HCT116 (cell line): ENCODE results near the gene ALOX5AP. TPM values are rescaled to one million over a fixed set of nuclear protein-coding genes. Genes with fewer than 3 reads are reported as not detected.

Experiments
- ATAC-seq: fragments of 200-7000 bp; cut with Tn5 transposase; 2 replicates; pipeline ENCODE4 v1.9.1; 2020; ENCODE audit warnings: mild to moderate bottlenecking, moderate library complexity
- BruUV-seq: library from RNA; stranded (reverse); fragments of 400-500 nt; replicated peaks from 2 replicates; lab custom pipeline; 2021; lab: Mats Ljungman, UMichigan
- CTCF ChIA-PET: fragments of 300-600 bp; sonication (Branson Sonifier 250); formaldehyde crosslinking; loops from one replicate; lab custom pipeline; 2021; ENCODE audit warnings: antibody characterized with exemption; lab: Charles Lee
- POLR2A ChIA-PET: fragments of 300-600, 350-600 bp; sonication (Branson Sonifier 250); formaldehyde crosslinking; loops from one replicate; lab custom pipeline; 2021; ENCODE audit warnings: antibody characterized with exemption; lab: Charles Lee
- RAD21 ChIA-PET, 2 experiments: fragments of 300-600 bp; sonication (Branson Sonifier 250); formaldehyde crosslinking; loops; one replicate each; lab custom pipeline; 2023; ENCODE audit warnings: low total read pairs in 2 of 2; ENCODE audit not compliant: uncharacterized antibody in 2 of 2, unreplicated experiment in 2 of 2, low non-redundant PET in 1 of 2; lab: Charles Lee
- DNase-seq: peaks from one replicate; pipeline ENCODE4 v3.0.0-alpha.2; 2010; ENCODE audit warnings: low read depth, low spot score
- H2AFZ ChIP-seq: fragments of 200-600 bp; shearing (Covaris generic), sonication (generic); 2 replicates; pipeline ENCODE4 v1.6.1; 2017; ENCODE audit warnings: low read depth, mixed run types, mixed read lengths, antibody characterized with exemption, low read length; ENCODE audit not compliant: poor library complexity, severe bottlenecking
- H3K27ac ChIP-seq: 2 replicates; pipeline ENCODE4 v1.5.1; 2012; ENCODE audit warnings: low read depth, low read length
- H3K27me3 ChIP-seq: fragments of 200-600 bp; sonication (generic); 2 replicates; pipeline ENCODE4 v1.6.1; 2016; ENCODE audit warnings: mixed run types, low read length, mixed read lengths; ENCODE audit not compliant: insufficient read depth
- H3K36me3 ChIP-seq, 2 experiments: fragments of 200-500 bp in 1 of 2; fragments of 200-600 bp in 1 of 2; sonication (Bioruptor generic) in 1 of 2; sonication (generic) in 1 of 2; 2 replicates each; pipeline versions ENCODE4 v1.5.1 to v1.6.1; 2014 to 2016; ENCODE audit warnings: low read length in 2 of 2, inconsistent platforms in 1 of 2, mixed read lengths in 1 of 2, mixed run types in 1 of 2; ENCODE audit not compliant: insufficient read depth in 2 of 2, control insufficient read depth in 1 of 2
- H3K4me1 ChIP-seq, 2 experiments: fragments of 200-600 bp in 1 of 2; sonication (generic) in 1 of 2; 2 replicates each; pipeline versions ENCODE4 v1.5.1 to v1.6.1; 2012 to 2017; ENCODE audit warnings: low read length in 2 of 2, inconsistent platforms in 1 of 2, mild to moderate bottlenecking in 1 of 2, mixed read lengths in 1 of 2, mixed run types in 1 of 2, moderate library complexity in 1 of 2; ENCODE audit not compliant: insufficient read depth in 2 of 2, control insufficient read depth in 1 of 2
- H3K4me2 ChIP-seq: fragments of 200-600 bp; sonication (generic); 2 replicates; pipeline ENCODE4 v1.6.1; 2017; ENCODE audit warnings: mixed run types, low read length, mixed read lengths
- H3K4me3 ChIP-seq, 2 experiments: fragments of 200-600 bp in 1 of 2; sonication (generic) in 1 of 2; replicated peaks in 1 of 2; 2 replicates each; pipeline ENCODE4 v1.5.1; 2011 to 2016; ENCODE audit warnings: low read length in 2 of 2, control low read depth in 1 of 2, low read depth in 1 of 2, mild to moderate bottlenecking in 1 of 2, mixed read lengths in 1 of 2, mixed run types in 1 of 2
- H3K79me2 ChIP-seq: fragments of 200-600 bp; sonication (generic); 2 replicates; pipeline ENCODE4 v1.6.1; 2017; ENCODE audit warnings: mild to moderate bottlenecking, mixed run types, low read length, moderate library complexity, mixed read lengths; ENCODE audit not compliant: insufficient read depth
- H3K9ac ChIP-seq: fragments of 200-600 bp; sonication (generic); 2 replicates; pipeline ENCODE4 v1.6.1; 2016; ENCODE audit warnings: low read length, mixed read lengths
- H3K9me2 ChIP-seq: fragments of 200-600 bp; sonication (generic), shearing (Covaris generic); 2 replicates; pipeline ENCODE4 v1.6.1; 2017; ENCODE audit warnings: mixed run types, mild to moderate bottlenecking, moderate library complexity; ENCODE audit not compliant: insufficient read depth
- H3K9me3 ChIP-seq, 2 experiments: fragments of 200-500 bp in 1 of 2; fragments of 200-600 bp in 1 of 2; sonication (Bioruptor generic) in 1 of 2; sonication (generic) in 1 of 2; 2 replicates each; pipeline ENCODE4 v1.6.1; 2014 to 2017; ENCODE audit warnings: low read length in 2 of 2, mixed read lengths in 2 of 2, inconsistent platforms in 1 of 2, low read depth in 1 of 2, mild to moderate bottlenecking in 1 of 2, mixed run types in 1 of 2, moderate library complexity in 1 of 2; ENCODE audit not compliant: control insufficient read depth in 1 of 2, insufficient read depth in 1 of 2
- H4K20me1 ChIP-seq: fragments of 200-600 bp; sonication (generic), shearing (Covaris generic); 2 replicates; pipeline ENCODE4 v1.6.1; 2017; ENCODE audit warnings: mixed run types, mild to moderate bottlenecking, moderate library complexity; ENCODE audit not compliant: insufficient read depth
- CBX3 ChIP-seq: IDR thresholded peaks from 2 replicates; pipeline ENCODE4 v1.6.1; 2012; ENCODE audit warnings: low read depth
- CEBPB ChIP-seq: IDR thresholded peaks from 2 replicates; pipeline ENCODE4 v1.6.1; 2012; ENCODE audit warnings: low read depth
- ELF1 ChIP-seq: IDR thresholded peaks from 2 replicates; pipeline ENCODE4 v1.6.1; 2012; ENCODE audit warnings: low read depth, borderline replicate concordance
- EZH2phosphoT487 ChIP-seq: fragments of 200-600 bp; IDR thresholded peaks from 2 replicates; pipeline ENCODE4 v1.6.1; 2018; ENCODE audit warnings: antibody characterized with exemption, borderline replicate concordance
- FOSL1 ChIP-seq: IDR thresholded peaks from 2 replicates; pipeline ENCODE4 v1.6.1; 2012; ENCODE audit warnings: low read depth
- JUND ChIP-seq: IDR thresholded peaks from 2 replicates; pipeline ENCODE4 v1.6.1; 2012
- MAX ChIP-seq: IDR thresholded peaks from 2 replicates; pipeline ENCODE4 v1.6.1; 2012
- RAD21 ChIP-seq: IDR thresholded peaks from 2 replicates; pipeline ENCODE4 v1.6.1; 2012; ENCODE audit warnings: low read depth, mild to moderate bottlenecking
- SIN3A ChIP-seq: IDR thresholded peaks from 2 replicates; pipeline ENCODE4 v1.6.1; 2012; ENCODE audit warnings: low read depth
- SP1 ChIP-seq: IDR thresholded peaks from 2 replicates; pipeline ENCODE4 v1.6.1; 2012; ENCODE audit warnings: low read depth
- ZFX ChIP-seq: fragments of 450-650 bp; IDR thresholded peaks from 2 replicates; pipeline ENCODE4 v1.6.1; 2017
- ZNF274 ChIP-seq: fragments of 200-500 bp; sonication (Bioruptor generic); IDR thresholded peaks from 2 replicates; pipeline ENCODE4 v1.6.1; 2014; ENCODE audit warnings: mild to moderate bottlenecking, low read depth, low read length, inconsistent platforms
- intact Hi-C: fragments of 100-400 bp; cut with micrococcal nuclease; formaldehyde crosslinking; loops from 2 replicates; pipeline ENCODE4 v1.10.0; 2022
- total RNA-seq: library from RNA; stranded (reverse); gene quantifications from one replicate; pipeline ENCODE4 v1.2.1, GENCODE V29; 2021; ENCODE audit not compliant: unreplicated experiment
- TF ChIP-seq, protein P1 (sequence below): IDR thresholded peaks from 2 replicates; pipeline ENCODE4 v1.6.1; 2011; ENCODE audit warnings: mild to moderate bottlenecking, low read length, moderate library complexity; ENCODE audit not compliant: insufficient replicate concordance; ENCODE audit errors: extremely low read depth

ALOX5AP gene
- total RNA-seq, 1 experiment from 2014 or later = not detected

DNA sequence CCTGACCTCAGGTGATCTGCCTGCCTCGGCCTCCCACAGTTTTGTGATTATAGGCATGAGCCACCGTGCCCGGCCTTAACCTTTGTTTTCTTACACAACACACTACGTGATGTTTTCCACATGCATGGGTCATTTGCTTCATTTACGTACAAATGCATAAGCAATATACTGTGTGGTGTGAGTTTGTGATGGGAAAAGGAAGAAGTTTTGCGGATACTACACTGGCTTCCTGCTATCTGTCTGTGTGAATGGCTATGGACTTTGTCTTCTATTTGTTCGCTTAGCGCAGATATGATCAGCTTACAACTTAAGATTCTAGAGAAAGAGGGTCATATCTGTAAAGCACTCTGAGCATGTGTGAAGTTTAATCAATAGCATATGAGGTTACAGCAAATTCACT is 5.5 kb upstream of the ALOX5AP start:
- H3K9ac ChIP-seq = no peak overlapping the region
- ChIA-PET CTCF (no interaction called here), POLR2A (no interaction called here), RAD21 (no interaction called here)
- no peak overlapping the region for H3K4me3 ChIP-seq
- H3K79me2 ChIP-seq = no peaks in the 10 kb centered on the region
- H2AFZ ChIP-seq = no peak overlapping the region
- intact Hi-C loops = no loop called here
- no peaks in the 10 kb centered on the region for H3K4me1 ChIP-seq
- DNase-seq (no peak), ATAC-seq (no peak)
- H4K20me1 ChIP-seq = no peaks in the 10 kb centered on the region
- H3K9me2 ChIP-seq = no peaks in the 10 kb centered on the region
- peaks cover 23% of the 10 kb centered on the region for H3K27me3 ChIP-seq
- no peaks in the 10 kb centered on the region for H3K36me3 ChIP-seq
- no peaks in the 10 kb centered on the region for H3K9me3 ChIP-seq
- H3K4me2 ChIP-seq = no peak overlapping the region
- BruUV-seq = no TSS peak
- no peak overlapping the region for H3K27ac ChIP-seq
- TF ChIP-seq CBX3 = no peak
- no peak for TF ChIP-seq ELF1
- no peak for TF ChIP-seq MAX
- no peak for TF ChIP-seq SP1
- no peak for TF ChIP-seq CEBPB
- no peak for TF ChIP-seq JUND
- TF ChIP-seq ZNF274 = no peak
- no peak for TF ChIP-seq SIN3A
- TF ChIP-seq, protein P1, sequence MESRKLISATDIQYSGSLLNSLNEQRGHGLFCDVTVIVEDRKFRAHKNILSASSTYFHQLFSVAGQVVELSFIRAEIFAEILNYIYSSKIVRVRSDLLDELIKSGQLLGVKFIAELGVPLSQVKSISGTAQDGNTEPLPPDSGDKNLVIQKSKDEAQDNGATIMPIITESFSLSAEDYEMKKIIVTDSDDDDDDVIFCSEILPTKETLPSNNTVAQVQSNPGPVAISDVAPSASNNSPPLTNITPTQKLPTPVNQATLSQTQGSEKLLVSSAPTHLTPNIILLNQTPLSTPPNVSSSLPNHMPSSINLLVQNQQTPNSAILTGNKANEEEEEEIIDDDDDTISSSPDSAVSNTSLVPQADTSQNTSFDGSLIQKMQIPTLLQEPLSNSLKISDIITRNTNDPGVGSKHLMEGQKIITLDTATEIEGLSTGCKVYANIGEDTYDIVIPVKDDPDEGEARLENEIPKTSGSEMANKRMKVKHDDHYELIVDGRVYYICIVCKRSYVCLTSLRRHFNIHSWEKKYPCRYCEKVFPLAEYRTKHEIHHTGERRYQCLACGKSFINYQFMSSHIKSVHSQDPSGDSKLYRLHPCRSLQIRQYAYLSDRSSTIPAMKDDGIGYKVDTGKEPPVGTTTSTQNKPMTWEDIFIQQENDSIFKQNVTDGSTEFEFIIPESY = no peak
- TF ChIP-seq ZFX = no peak
- TF ChIP-seq RAD21 = no peak
- no peak for TF ChIP-seq FOSL1
- no peak for TF ChIP-seq EZH2phosphoT487
- TF ChIP-seq, all 23 proteins: peak for 0
